Endometrium (tissue), 2 donors: Measurements from ENCODE around the gene PHLPP1.
"Not testable (repeated sequence)": the region's sequence is repeated elsewhere in the genome, so short reads cannot be mapped to it uniquely, and the experiment has no call there.

Experiments
- FAIRE-seq: peaks from 2 replicates; lab custom pipeline; 2012; peaks lifted over from hg19 to GRCh38; lab: Jason Lieb, UNC
- donor health status: control.
- donor health status: control.

PHLPP1 gene

DNA sequence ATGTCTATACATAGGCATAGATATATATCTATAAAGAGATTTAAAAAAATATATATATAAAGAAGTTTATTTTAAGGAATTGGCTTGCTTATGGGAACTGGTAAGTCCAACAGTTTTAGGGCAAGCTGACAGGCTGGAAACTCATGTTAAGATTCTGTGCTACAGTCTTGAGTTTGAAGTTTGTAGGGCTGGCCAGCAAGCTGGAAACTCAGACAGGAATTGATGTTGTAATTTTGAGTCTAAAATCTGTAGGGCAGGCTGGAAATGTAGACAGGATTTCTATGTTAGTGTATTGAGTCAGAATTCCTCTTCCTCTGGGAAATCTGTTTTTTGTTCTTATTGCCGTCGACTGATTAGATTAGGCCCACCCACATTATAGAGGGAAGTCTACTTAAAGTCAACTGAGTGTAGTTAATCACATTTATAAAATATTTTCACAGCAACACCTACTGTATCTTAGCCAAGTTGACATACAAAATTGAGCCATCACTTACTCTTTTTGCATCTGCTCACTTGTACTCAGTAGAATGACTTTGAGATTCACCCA, 60.8 kb downstream of the PHLPP1 start:
- FAIRE-seq = no peak

DNA sequence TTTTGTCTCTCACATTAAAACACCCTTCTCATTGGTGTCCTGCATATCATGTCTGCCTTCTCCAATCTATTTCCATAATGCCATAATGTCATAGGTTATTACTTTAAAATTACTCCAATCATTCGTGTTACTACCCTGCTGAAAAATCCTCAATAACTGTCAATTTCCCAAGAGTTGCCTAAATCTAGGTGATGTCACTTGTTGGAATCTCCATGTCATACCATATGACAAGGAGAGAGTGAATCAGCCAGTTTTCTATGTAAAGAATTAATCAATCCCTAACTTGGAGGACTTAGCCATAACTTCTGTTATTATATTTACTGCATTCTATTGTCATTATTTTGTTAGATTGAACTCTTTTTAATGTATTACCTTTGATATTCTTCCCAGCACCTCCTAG, 62.5 kb downstream of the PHLPP1 start:
- no peak for FAIRE-seq

DNA sequence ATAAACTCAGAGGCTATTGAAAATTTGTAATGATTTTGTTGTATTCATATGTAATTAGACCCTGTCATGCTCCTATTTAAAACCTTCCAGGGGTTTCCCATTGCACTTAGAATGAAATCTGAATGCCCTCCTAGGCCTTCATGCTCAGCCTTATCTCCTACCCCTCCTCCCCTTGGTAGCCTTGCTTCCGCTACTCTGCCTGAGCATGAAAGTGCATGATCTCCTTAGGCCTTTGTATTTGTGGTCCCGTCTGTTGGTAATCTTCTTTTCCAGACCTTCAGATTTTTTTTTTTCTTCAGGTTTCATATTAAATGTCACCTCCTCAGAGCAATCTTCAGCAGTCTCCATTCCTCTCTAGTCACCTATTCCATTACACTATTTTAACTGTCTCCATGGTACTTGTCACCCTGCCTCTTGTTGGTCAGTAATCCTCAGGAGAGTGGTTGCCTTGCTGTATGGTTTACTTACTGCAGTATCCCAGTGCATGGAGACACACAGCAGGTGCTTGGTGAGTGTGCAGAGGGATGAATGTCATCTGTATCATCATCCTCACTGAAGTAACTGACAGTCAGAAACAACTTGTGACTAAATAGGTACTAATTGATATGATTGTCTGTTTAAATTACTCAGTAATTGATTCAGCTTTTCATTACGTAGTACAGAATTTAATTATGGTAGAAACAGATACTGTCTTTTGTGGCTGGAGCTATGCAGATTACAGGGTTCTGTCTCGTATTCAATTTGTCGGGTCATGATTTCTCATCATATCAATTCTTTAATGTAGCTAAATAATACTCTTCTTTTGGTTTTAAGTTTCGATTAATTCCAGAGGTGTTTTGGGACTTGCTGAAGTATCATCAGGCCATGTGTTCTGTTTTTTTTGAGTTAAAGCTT, 63.9 kb downstream of the PHLPP1 start:
- no peak for FAIRE-seq

DNA sequence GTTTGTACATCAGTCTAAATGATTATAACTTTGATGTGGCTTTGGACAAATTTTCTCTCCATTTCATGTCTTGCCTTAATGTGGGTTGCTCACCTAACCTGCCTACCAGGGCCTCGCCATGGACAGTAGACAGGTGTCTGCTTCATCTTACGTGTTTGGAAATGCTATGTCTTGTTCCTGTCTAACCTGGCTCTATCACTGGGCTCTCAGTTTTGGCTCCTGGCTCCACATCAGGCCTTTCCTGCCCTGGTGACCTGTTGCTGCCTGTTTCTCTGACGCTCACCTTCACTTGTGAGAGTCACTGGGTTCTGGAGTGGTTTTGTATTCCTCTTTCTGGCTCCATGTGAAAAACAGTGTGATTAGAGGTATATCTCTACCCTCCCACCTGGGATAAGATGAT, 65.9 kb downstream of the PHLPP1 start:
- no peak for FAIRE-seq

DNA sequence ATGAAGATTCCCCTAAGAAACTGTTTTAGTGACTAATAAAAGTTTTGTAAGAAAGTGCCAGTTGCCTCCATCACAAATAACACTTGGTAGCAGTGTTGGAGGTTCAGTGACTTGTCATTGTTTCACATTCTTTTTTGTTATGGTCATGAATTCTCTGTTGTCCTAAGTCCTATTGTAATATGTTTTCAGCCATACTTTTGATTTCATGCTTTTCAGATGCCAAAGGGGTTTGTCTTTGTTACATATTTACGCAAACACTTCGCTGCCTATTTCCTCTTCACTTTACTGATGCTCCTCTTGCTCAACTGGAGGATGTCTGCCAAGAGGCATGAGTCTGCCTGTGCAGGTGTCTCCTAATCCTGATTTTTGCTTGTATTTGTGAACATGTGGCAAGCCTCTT, 66.6 kb downstream of the PHLPP1 start:
- FAIRE-seq = no peak

DNA sequence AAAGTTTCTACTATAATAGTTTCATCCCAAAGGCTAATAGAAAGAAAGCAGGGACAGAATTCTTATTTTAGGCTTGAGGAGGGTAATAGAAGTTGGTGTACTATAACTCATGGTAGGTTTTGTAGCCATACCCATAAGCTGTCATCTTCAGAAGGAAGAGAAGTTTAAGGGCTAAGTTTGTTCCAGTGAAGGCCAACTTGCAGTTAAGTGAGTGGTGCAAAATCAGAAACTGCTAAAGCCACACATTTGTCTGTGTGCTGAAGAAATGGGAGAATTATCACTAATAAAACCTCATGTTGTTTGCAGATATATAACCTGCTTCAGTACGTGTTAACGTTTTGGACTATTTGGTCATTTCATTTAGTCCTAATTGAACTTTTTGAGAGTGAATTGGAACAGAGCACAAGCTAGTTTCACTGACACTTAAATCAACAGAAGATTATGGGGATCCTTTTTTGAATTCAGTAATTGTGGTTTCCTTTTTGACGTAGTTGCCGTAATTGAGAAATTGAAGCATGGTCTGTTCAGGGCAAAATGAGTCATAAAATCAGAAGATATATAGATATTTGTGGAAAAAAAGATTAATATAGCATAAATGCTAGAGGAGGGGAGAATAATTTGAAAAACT, 69.1 kb downstream of the PHLPP1 start:
- FAIRE-seq = no peak

DNA sequence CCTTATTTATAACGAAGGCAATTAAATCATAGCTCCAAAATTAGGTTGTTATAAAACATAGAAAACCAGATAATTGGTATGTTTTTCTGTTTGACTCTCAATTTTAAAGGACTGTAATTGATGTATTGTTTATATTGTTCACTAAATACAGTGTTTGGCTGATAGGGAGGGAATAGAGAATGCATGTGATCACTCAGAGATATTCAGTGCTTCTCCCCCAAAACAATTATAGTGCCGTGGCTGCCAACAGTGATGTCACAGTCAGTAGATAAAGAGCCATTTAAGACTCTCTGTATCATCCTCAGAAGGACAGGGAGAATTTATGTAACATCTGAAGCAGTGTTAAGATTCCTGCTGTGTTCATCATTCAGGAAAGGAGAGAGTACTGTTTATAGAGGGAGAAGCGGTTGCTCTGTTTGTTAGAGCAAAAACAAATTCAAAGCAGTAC, 69.6 kb downstream of the PHLPP1 start:
- FAIRE-seq = no peak

DNA sequence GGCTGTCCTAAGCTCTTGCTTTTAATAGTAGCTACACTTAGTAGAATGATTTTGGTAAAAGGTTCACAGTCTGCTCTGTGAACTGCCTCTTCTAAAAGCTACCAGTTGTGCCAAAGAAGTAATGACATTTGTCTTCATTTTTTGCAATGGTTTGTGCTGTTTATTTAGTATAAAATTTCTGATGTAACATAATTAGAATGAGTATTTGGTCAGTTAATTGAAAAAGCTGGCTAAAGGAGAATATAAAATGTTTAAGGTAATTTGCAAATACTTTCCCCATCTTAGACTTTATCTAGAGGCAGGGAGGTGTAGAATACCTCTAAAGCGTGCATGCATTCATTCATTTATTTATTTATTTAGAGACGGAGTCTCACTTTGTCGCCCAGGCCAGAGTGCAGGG, 71.3 kb downstream of the PHLPP1 start:
- no peak for FAIRE-seq

DNA sequence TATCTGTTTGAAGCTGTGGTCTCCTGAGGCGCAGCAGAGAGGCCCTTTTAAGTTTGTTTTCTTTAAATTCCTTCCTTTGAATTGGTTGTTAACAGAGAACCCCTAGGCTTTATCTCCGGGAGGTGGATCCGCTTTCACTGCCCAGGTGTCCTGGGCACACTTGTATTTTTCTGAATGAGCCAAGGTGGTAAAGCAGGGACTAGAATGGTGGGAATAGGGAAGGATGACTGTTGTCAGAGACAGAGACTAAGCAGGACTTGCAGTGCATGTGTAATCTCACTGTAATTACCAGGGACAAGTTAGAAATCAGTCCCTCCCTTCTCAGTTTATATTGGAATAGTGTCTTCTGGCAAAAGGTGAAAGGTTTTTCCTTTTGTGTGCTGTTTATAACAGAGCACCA, 72.8 kb downstream of the PHLPP1 start:
- FAIRE-seq = no peak

DNA sequence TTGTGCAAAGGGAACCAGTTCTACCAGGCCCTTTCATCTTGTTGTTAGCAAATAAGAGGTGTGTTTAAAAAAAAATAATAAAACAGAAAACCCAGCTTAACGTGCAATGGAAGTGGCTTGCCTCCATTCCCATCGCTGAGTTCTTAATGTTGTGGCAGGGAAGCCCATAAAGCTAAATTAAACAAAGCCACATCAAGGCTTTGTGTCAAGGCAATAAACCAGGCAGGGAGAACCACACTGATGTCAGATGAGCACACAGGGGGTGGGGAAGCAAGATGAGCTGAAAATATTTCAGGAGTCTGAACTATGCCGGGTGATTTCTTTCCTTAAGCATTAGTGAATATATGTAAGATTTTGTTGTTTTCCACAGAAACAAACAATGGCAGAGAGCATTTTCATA, 73.5 kb downstream of the PHLPP1 start:
- peak; percentile 39 for FAIRE-seq

DNA sequence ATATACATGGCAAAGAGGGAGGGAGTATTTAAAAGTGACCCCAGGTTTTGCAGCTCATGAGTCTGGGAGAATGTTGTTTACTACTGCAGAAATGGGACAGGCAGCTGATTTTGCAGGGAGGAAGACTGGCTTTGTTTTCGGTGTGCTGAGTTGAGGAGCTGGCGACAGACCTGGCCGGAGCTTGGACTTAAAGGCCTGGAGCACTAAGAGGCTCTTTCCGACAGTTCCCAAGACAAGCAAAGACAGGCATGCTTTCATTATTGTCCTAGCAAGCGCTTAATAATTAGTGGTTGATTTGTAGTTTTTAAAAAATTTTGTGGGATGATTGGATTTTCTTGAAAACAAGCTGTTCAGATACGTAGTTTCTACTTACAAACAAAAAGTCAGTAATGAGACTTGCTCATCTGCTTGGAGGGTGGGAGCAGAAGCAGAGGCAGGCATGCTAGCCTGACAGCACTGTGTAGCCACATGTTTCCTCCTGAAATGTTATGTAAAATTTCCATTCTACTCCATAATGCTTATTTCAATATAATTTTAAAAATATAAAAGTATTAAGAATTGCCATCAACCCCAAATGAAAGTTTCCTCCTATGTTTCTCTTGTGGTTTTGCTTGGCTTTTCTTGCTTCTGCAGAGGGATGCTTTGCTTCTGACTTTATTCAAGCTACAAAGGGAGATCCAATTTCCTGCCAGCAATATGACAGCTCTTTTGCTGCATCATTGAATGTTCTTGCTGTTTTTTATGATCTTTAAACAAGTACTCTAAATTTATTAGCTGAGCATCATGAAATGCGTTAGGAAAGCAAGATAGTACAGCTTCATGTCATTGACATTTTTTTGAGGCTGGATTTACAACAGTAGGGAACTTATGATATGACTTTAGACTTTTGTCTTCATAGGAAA, 75.8 kb downstream of the PHLPP1 start:
- peak; percentile 45 for FAIRE-seq

DNA sequence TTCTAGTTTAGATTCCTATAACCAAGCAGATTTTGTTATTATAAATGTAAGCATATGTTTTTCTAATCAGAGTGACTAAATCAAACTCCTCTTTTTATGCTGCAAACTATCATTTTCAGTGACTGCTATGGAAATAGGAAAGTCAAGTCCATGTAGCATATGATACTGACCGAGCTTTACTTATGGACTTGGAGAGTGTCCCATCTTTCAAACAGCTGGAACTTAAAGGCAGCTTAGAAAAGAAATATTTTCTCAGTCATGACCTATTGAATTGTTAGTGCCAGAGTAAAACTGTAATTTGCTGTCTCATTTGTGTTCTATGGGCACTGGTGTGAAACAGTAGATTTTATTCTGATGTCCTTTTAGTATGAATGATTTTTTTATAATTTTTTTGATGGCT, 76.7 kb downstream of the PHLPP1 start:
- no peak for FAIRE-seq

DNA sequence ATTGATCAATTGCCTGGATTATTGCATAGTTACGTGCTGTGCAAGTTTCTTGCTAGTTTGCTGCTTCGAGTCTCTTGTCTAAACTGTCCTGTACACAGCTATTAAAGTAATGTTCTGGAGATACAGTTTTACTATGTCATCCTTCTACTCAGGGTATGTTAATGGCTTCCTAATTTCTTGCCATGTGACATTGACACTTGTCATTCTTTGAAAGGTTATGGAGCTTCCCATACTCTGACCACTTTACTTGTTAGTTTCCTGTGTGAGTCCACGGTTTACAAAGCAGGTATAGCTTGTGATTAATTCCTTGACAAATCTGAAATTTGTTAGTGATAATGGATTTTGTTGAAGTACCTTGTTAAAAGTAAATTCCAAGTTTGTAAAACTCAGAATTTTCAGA, 80.5 kb downstream of the PHLPP1 start:
- FAIRE-seq = no peak

DNA sequence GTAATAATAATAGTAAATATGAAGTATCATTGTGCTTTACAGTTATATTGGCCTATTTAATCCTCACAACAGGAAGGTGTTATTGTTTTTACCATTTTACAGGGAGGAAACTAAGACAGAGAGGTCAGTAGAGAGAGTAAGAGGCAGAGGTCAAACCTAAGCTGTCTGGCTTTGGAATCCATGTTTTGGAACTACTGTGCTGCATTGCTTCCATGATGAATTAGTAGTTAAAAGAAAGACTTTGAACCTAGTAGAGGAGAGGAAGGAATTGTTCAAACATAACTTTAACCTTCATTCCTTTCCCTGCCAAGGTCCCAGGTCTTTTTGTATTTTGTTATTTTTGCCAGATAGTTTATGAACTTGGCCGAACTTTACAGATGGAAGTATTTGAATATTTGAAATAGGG, 80.9 kb downstream of the PHLPP1 start:
- peak; percentile 61 for FAIRE-seq

DNA sequence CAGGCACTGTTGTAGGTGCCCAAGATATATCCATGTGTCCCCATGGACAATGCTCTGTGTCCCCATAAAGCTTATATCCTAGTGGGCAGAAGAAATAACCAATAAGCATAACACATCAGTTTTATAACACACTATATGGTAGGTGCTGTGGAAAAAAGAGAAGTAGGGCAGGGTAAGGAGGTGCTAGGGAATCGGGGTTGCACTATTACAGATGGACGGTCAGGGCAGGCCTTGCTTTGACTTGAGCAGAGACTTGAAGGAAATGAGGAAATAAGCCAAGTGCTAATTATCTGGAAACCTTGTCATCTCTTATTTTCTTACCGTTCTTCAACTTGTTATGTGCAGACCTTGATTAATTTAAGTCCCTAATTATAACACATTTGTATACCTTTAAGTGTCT, 82.0 kb downstream of the PHLPP1 start:
- FAIRE-seq = no peak

DNA sequence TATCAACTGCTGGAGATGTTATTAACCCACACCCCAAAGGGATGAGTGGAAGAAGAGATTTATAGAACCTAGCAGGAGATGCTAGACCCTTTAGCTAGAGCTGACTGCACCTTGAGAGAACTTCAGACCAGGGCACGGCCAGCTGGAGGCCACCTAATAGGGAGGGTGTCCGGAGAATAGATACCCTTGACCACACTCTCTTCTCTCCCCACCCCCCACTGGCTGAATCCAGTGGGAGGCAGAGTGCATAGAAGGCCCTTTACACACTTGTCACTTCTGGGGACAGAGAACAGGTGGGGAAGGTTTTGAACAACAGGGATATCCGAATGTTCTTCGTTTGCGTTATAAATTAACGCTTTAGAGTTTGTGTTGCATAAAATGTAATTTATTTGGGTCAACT, 84.6 kb downstream of the PHLPP1 start:
- no peak for FAIRE-seq

DNA sequence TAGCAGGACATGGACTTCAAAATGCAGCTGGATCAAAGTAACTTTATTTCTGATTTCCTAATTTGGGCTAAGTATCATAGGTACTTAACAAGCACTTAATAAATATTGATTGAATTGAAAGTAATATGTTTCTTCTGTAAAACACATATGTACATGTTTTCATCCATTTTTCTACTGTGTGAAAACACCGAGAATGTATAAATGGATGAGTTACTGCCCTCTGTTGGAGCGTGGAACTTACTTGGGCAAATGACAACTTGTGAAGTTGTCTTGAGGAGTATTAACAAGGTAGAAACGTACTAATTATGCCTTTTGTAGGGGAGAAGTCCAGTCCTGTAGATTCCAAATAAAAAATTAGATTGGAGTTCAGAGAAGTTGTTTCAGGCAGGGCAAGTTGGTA, 87.2 kb downstream of the PHLPP1 start:
- FAIRE-seq = no peak

DNA sequence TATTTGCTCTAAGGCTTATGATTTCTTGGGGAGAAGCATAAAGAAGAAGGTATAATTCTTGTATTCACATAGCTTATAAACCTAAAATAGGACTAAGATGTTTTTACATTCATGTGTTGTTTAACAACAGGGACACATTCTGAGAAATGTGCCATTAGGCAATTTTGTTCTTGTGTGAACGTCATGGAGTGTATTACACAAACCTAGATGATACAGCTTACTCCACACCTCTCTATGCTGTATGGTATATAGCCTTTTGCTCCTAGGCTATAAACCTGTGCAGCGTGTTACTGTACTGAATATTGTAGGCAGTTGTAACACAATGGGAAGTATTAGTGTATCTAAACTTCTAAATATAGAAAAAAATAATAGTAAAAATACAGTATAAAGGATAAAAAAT, 92.1 kb downstream of the PHLPP1 start:
- no peak for FAIRE-seq

DNA sequence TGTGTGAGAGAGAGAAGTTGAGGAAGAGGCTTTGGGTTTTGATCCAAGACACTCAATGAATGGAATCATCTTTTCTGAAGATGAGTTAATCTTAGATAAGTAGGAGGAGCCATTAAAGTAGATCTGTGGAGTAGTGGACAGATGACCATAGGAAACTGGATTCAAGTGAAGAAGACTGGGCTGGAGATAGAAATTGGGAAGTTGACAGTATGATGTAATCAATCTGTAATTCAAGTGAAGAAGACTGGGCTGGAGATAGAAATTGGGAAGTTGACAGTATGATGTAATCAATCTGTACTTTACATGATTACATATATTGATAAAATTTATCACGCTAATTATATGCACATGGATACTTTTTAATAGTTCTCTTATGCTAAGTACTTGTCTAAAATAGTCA, 92.8 kb downstream of the PHLPP1 start:
- no peak for FAIRE-seq

DNA sequence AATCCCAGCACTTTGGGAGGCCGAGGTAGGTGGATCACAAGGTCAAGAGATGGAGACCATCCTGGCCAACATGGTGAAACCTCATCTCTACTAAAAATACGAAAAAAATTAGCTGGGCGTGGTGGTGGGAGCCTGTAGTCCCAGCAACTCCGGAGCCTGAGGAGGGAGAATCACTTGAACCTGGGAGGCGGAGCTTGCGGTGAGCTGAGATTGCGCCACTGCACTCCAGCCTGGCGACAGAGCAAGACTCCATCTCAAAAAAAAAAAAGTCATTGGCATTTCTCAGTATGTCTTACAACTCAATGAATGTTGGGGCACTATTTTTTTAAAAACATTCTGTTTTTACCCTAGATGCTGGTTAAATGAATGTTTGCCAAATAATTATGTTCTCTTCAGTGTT, 94.1 kb downstream of the PHLPP1 start:
- FAIRE-seq = not testable (repeated sequence)

DNA sequence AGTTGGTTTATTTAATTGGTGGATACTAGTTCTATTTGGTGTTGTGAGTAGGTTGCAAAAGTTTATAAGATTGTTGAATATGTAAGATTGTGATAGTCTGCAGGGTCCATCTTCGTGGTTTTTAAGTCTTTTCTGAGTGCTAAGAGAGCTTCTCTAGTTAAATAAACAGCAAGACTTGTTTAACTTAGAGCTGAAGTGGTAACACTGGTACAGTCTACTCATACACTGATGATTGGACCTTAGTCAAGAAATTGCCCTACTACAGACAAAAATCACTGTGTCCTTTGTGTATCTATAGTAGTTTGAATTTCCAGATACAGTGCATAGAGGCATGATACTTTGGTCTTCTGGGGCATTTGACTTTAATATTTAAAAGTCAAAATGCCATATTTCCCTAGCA, 94.6 kb downstream of the PHLPP1 start:
- FAIRE-seq = no peak

DNA sequence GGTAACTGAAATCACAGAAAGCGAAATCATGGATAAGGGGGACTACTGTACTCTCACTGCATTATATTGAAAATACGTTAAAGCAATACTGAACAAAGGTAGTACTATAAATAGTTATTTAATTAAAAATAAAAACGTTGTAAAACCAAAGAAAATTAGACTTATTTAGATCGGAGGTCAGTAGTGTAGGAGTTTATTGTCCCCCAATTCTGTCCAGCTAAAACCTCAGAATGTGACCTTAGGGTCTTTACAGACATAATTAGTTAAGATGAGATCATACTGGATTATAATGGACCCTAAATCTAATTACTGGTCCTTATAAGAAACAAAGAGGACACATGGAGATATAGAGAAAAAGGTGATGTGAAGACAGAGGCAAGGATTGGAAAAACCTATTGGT, 95.3 kb downstream of the PHLPP1 start:
- FAIRE-seq = no peak
